Breast epithelium (tissue), 4 donors: ENCODE data around the gene APC2. TPM values are rescaled to one million over a fixed set of nuclear protein-coding genes. Genes with fewer than 3 reads are reported as not detected.

Source experiments
- DNase-seq, 2 donors: peaks; one replicate each; pipeline ENCODE4 v3.0.0-alpha.2; 2019; ENCODE audit warnings: low spot score in 2 of 2
- H3K27ac ChIP-seq, 2 donors: fragments of 200-600 bp; sonication (generic) in 1 of 2; one replicate each; pipeline ENCODE4 v1.5.1; 2016 to 2019; ENCODE audit warnings: mild to moderate bottlenecking in 1 of 2
- H3K27me3 ChIP-seq, 2 donors: fragments of 200-600 bp; sonication (generic) in 1 of 2; one replicate each; pipeline versions ENCODE4 v1.5.1 to v1.6.0; 2017 to 2019; ENCODE audit warnings: control low read depth in 1 of 2, mild to moderate bottlenecking in 1 of 2
- H3K36me3 ChIP-seq: fragments of 200-600 bp; one replicate; pipeline ENCODE4 v1.5.1; 2019
- H3K4me1 ChIP-seq, 2 donors: fragments of 200-600 bp; sonication (generic); one replicate each; pipeline ENCODE4 v1.5.1; 2016 to 2019; ENCODE audit warnings: control low read depth in 1 of 2
- H3K4me3 ChIP-seq, 3 donors: fragments of 200-600 bp; sonication (generic); 1 replicate in 2 of 3; 2 replicates in 1 of 3; pipeline ENCODE4 v1.5.1; 2016 to 2019; ENCODE audit warnings: mild to moderate bottlenecking in 3 of 3, moderate library complexity in 2 of 3
- H3K9me3 ChIP-seq, 2 donors: fragments of 200-600 bp; sonication (generic) in 1 of 2; one replicate each; pipeline ENCODE4 v1.5.1; 2016 to 2019; ENCODE audit warnings: control low read depth in 1 of 2
- CTCF ChIP-seq, 3 donors: fragments of 450-650 bp; IDR thresholded peaks; one replicate each; pipeline ENCODE4 v1.5.1; 2016 to 2017; ENCODE audit warnings: antibody characterized with exemption in 3 of 3, mild to moderate bottlenecking in 3 of 3, moderate library complexity in 3 of 3
- POLR2A ChIP-seq: fragments of 450-650 bp; IDR thresholded peaks from one replicate; pipeline ENCODE4 v1.6.1; 2016; ENCODE audit warnings: antibody characterized with exemption, mild to moderate bottlenecking, moderate library complexity
- POLR2AphosphoS5 ChIP-seq, 3 donors: sonication (generic); formaldehyde crosslinking; IDR thresholded peaks; one replicate each; pipeline ENCODE4 v1.6.1; 2017; ENCODE audit warnings: antibody characterized with exemption in 3 of 3
- intact Hi-C: fragments of 100-400 bp; cut with DNase I; formaldehyde crosslinking; loops from one replicate; pipeline ENCODE4 v1.15.1; 2023; ENCODE audit warnings: low total_unique reads
- total RNA-seq, 3 donors: library from RNA; depleted of rRNA; stranded (reverse); fragments of >200 nt; gene quantifications; one replicate each; pipeline ENCODE4 v1.1.0, GENCODE V29; 2016

Gene APC2
- under 1 TPM; under 0.01 to 0.29 (median 0.16) TPM for total RNA-seq

GRCh38 chr19:1449467-1450442, at the start of gene APC2:
Gene APC2, plus strand, starts transcription at chr19:1450121. Its CDS starts 2,881 bp downstream, at chr19:1453002.
- DNase-seq = no peak
- Histone ChIP-seq H3K9me3 (no peaks in the 10 kb centered on the region), H3K36me3 (no peaks in the 10 kb centered on the region), H3K4me1 (peaks cover 11 to 13% of the 10 kb centered on the region in 2 donors), H3K4me3 (no peak within 1 kb of the TSS), H3K27ac (no peak within 1 kb of the TSS), H3K27me3 (peaks cover 46 to 83% of the 10 kb centered on the region in 2 donors)
- intact Hi-C loops = loop anchor here (10.0 kb wide), 1 partner anchor 175 kb away; the partner anchor contains the start of gene FAM174C
- TF ChIP-seq POLR2AphosphoS5 (IDR thresholded peaks at IDR 0.05) = no peak
- no peak for TF ChIP-seq CTCF (IDR thresholded peaks at IDR 0.05)
- TF ChIP-seq POLR2A = no peak

- TF ChIP-seq CTCF (IDR thresholded peaks at IDR 0.05) (no peak), POLR2AphosphoS5 (IDR thresholded peaks at IDR 0.05) (no peak), POLR2A (no peak)
- Histone ChIP-seq H3K27ac (peak overlapping the region in 1 of 2 donors; percentile 56), H3K4me1 (peaks cover 0 to 13% of the 10 kb centered on the region in 2 donors), H3K4me3 (peak overlapping the region; percentile 55 to 90 (median 75)), H3K9me3 (no peaks in the 10 kb centered on the region), H3K36me3 (no peaks in the 10 kb centered on the region), H3K27me3 (no peaks in the 10 kb centered on the region)
- intact Hi-C loops = loop anchor here (10.0 kb wide), 1 partner anchor 126 kb away; the partner anchor contains the start of gene FAM174C
- DNase-seq = no peak
Measured at GRCh38 chr19:1400281-1401137, 49.4 kb upstream of the APC2 start.

GRCh38 chr19:1401138-1401888, 48.6 kb upstream of the APC2 start, which contains the start of gene GAMT:
Gene GAMT, minus strand, starts transcription at chr19:1401542. Its CDS starts 66 bp downstream, at chr19:1401476.
- H3K27ac ChIP-seq = peak within 1 kb of the TSS; percentile 60 to 80
- H3K27me3 ChIP-seq = no peaks in the 10 kb centered on the region
- H3K36me3 ChIP-seq = no peaks in the 10 kb centered on the region
- TF ChIP-seq POLR2AphosphoS5 (IDR thresholded peaks at IDR 0.05) (no peak), CTCF (IDR thresholded peaks at IDR 0.05) (peak in 1 of 3 donors; percentile 35)
- peak within 1 kb of the TSS; percentile 55 to 90 (median 75) for H3K4me3 ChIP-seq
- intact Hi-C loops = loop anchor here (10.0 kb wide), 1 partner anchor 127 kb away; the partner anchor contains the start of gene FAM174C
- DNase-seq = no peak
- peaks cover 0 to 13% of the 10 kb centered on the region in 2 donors for H3K4me1 ChIP-seq
- H3K9me3 ChIP-seq = no peaks in the 10 kb centered on the region

- H3K4me3 ChIP-seq = peak overlapping the region; percentile 55 to 90 (median 75)
- no peak for TF ChIP-seq POLR2AphosphoS5 (IDR thresholded peaks at IDR 0.05)
- TF ChIP-seq CTCF (IDR thresholded peaks at IDR 0.05) = no peak
- no peak for TF ChIP-seq POLR2A
- H3K36me3 ChIP-seq = no peaks in the 10 kb centered on the region
- intact Hi-C loops = loop anchor here (10.0 kb wide), 1 partner anchor 127 kb away; the partner anchor contains the start of gene FAM174C
- H3K9me3 ChIP-seq = no peaks in the 10 kb centered on the region
- no peak for DNase-seq
- peaks cover 0 to 13% of the 10 kb centered on the region in 2 donors for H3K4me1 ChIP-seq
- peak overlapping the region; percentile 60 to 80 for H3K27ac ChIP-seq
- H3K27me3 ChIP-seq = no peaks in the 10 kb centered on the region
Measured at GRCh38 chr19:1401889-1402217, 48.1 kb upstream of the APC2 start.
